Breast epithelium (tissue), 4 donors: ENCODE results near the gene EVC. TPM values are rescaled to one million over a fixed set of nuclear protein-coding genes. Genes with fewer than 3 reads are reported as not detected.

Source experiments
- DNase-seq, 2 donors: peaks; one replicate each; pipeline ENCODE4 v3.0.0-alpha.2; 2019; ENCODE audit warnings: low spot score in 2 of 2
- H3K27ac ChIP-seq, 2 donors: fragments of 200-600 bp; sonication (generic) in 1 of 2; one replicate each; pipeline ENCODE4 v1.5.1; 2016 to 2019; ENCODE audit warnings: mild to moderate bottlenecking in 1 of 2
- H3K27me3 ChIP-seq, 2 donors: fragments of 200-600 bp; sonication (generic) in 1 of 2; one replicate each; pipeline versions ENCODE4 v1.5.1 to v1.6.0; 2017 to 2019; ENCODE audit warnings: control low read depth in 1 of 2, mild to moderate bottlenecking in 1 of 2
- H3K36me3 ChIP-seq: fragments of 200-600 bp; one replicate; pipeline ENCODE4 v1.5.1; 2019
- H3K4me1 ChIP-seq, 2 donors: fragments of 200-600 bp; sonication (generic); one replicate each; pipeline ENCODE4 v1.5.1; 2016 to 2019; ENCODE audit warnings: control low read depth in 1 of 2
- H3K4me3 ChIP-seq, 3 donors: fragments of 200-600 bp; sonication (generic); 1 replicate in 2 of 3; 2 replicates in 1 of 3; pipeline ENCODE4 v1.5.1; 2016 to 2019; ENCODE audit warnings: mild to moderate bottlenecking in 3 of 3, moderate library complexity in 2 of 3
- H3K9me3 ChIP-seq, 2 donors: fragments of 200-600 bp; sonication (generic) in 1 of 2; one replicate each; pipeline ENCODE4 v1.5.1; 2016 to 2019; ENCODE audit warnings: control low read depth in 1 of 2
- CTCF ChIP-seq, 3 donors: fragments of 450-650 bp; IDR thresholded peaks; one replicate each; pipeline ENCODE4 v1.5.1; 2016 to 2017; ENCODE audit warnings: antibody characterized with exemption in 3 of 3, mild to moderate bottlenecking in 3 of 3, moderate library complexity in 3 of 3
- POLR2A ChIP-seq: fragments of 450-650 bp; IDR thresholded peaks from one replicate; pipeline ENCODE4 v1.6.1; 2016; ENCODE audit warnings: antibody characterized with exemption, mild to moderate bottlenecking, moderate library complexity
- POLR2AphosphoS5 ChIP-seq, 3 donors: sonication (generic); formaldehyde crosslinking; IDR thresholded peaks; one replicate each; pipeline ENCODE4 v1.6.1; 2017; ENCODE audit warnings: antibody characterized with exemption in 3 of 3
- intact Hi-C: fragments of 100-400 bp; cut with DNase I; formaldehyde crosslinking; loops from one replicate; pipeline ENCODE4 v1.15.1; 2023; ENCODE audit warnings: low total_unique reads
- total RNA-seq, 3 donors: library from RNA; depleted of rRNA; stranded (reverse); fragments of >200 nt; gene quantifications; one replicate each; pipeline ENCODE4 v1.1.0, GENCODE V29; 2016

Gene EVC
- total RNA-seq, 3 donors from 2014 or later: 20.0 to 27.5 (median 25.9) TPM

- no peaks in the 10 kb centered on the region for H3K36me3 ChIP-seq
- no peak for DNase-seq
Measured at GRCh38 chr4:5676763-5677162, 34.2 kb upstream of the EVC start.

GRCh38 chr4:5678977-5679376 lies 32.0 kb upstream of the EVC start:
- intact Hi-C loops: no loop called here
- DNase-seq: no peak
- H3K9me3 ChIP-seq: no peaks in the 10 kb centered on the region
- H3K27ac ChIP-seq: no peak overlapping the region
- no peaks in the 10 kb centered on the region for H3K4me1 ChIP-seq
- TF ChIP-seq POLR2AphosphoS5 (IDR thresholded peaks at IDR 0.05) (no peak), CTCF (IDR thresholded peaks at IDR 0.05) (no peak), POLR2A (no peak)
- no peaks in the 10 kb centered on the region for H3K27me3 ChIP-seq
- no peaks in the 10 kb centered on the region for H3K36me3 ChIP-seq
- H3K4me3 ChIP-seq: no peak overlapping the region

More at GRCh38 chr4:5676763-5677162, 34.2 kb upstream of the EVC start:
- no peak overlapping the region for H3K4me3 ChIP-seq
- no peaks in the 10 kb centered on the region for H3K4me1 ChIP-seq
- H3K9me3 ChIP-seq: no peaks in the 10 kb centered on the region
- no peak overlapping the region for H3K27ac ChIP-seq
- TF ChIP-seq POLR2AphosphoS5 (IDR thresholded peaks at IDR 0.05) (no peak), CTCF (IDR thresholded peaks at IDR 0.05) (no peak), POLR2A (no peak)
- intact Hi-C loops: no loop called here
- no peaks in the 10 kb centered on the region for H3K27me3 ChIP-seq

GRCh38 chr4:5683566-5683965 lies 27.4 kb upstream of the EVC start:
- H3K9me3 ChIP-seq: no peaks in the 10 kb centered on the region
- no peaks in the 10 kb centered on the region for H3K4me1 ChIP-seq
- intact Hi-C loops: no loop called here
- H3K27ac ChIP-seq: no peak overlapping the region
- DNase-seq: no peak
- no peaks in the 10 kb centered on the region for H3K27me3 ChIP-seq
- no peak overlapping the region for H3K4me3 ChIP-seq
- TF ChIP-seq CTCF (IDR thresholded peaks at IDR 0.05): no peak
- TF ChIP-seq POLR2AphosphoS5 (IDR thresholded peaks at IDR 0.05): no peak
- no peak for TF ChIP-seq POLR2A
- peaks cover 9% of the 10 kb centered on the region for H3K36me3 ChIP-seq

- H3K36me3 ChIP-seq: peaks cover 9% of the 10 kb centered on the region
Measured at GRCh38 chr4:5685296-5685695, 25.7 kb upstream of the EVC start.

GRCh38 chr4:5686338-5686737 lies 24.7 kb upstream of the EVC start:
- Histone ChIP-seq H3K27me3 (no peaks in the 10 kb centered on the region), H3K4me3 (no peak overlapping the region), H3K27ac (no peak overlapping the region), H3K36me3 (peaks cover 9% of the 10 kb centered on the region), H3K9me3 (no peaks in the 10 kb centered on the region), H3K4me1 (no peaks in the 10 kb centered on the region)
- intact Hi-C loops: no loop called here
- DNase-seq: no peak
- no peak for TF ChIP-seq POLR2AphosphoS5 (IDR thresholded peaks at IDR 0.05)
- no peak for TF ChIP-seq CTCF (IDR thresholded peaks at IDR 0.05)
- no peak for TF ChIP-seq POLR2A

More at GRCh38 chr4:5685296-5685695, 25.7 kb upstream of the EVC start:
- TF ChIP-seq CTCF (IDR thresholded peaks at IDR 0.05): no peak
- Histone ChIP-seq H3K9me3 (no peaks in the 10 kb centered on the region), H3K4me1 (no peaks in the 10 kb centered on the region), H3K27ac (no peak overlapping the region), H3K27me3 (no peaks in the 10 kb centered on the region), H3K4me3 (no peak overlapping the region)
- intact Hi-C loops: no loop called here
- DNase-seq: no peak
